Activated CD4-positive, alpha-beta T cell treated with anti-CD3 and anti-CD28 coated beads, Interleukin-2, amount 50 U/mL, for 4 hours (primary cell): ENCODE data around the gene SLC25A11.
"Not testable (repeated sequence)": the region's sequence is repeated elsewhere in the genome, so short reads cannot be mapped to it uniquely, and the experiment has no call there.

Experiments used
- DNase-seq, 2 experiments: peaks; one replicate each; pipeline ENCODE4 v3.0.0-alpha.2; 2020

The SLC25A11 gene

GRCh38 chr17:4908711-4909496 is 30.9 kb downstream of the SLC25A11 start:
- DNase-seq, result peak; percentile 69 to 70

DNA sequence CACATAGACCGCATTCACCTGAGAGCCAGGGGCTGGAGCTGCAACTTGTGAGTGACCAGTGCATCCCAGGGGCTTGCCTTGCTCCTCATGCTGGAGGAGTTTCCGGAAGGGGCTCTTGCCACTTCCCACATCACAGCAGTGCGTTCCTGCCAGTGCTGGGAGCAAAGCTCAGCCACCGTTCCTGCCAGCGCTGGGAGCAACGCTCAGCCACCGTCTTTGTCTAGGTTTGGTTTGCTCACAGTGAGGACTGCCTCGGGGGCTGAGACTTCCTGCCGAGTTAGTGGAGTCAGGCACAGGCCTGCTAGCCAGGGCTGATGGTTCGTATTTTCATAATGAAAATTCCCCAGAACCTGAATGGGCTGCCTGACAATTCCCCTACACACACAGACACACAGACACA is 31.5 kb downstream of the SLC25A11 start:
- no peak for DNase-seq

- not testable (repeated sequence) for DNase-seq
These were observed 33.2 kb downstream of the SLC25A11 start for GRCh38 chr17:4906642-4907041.

DNA sequence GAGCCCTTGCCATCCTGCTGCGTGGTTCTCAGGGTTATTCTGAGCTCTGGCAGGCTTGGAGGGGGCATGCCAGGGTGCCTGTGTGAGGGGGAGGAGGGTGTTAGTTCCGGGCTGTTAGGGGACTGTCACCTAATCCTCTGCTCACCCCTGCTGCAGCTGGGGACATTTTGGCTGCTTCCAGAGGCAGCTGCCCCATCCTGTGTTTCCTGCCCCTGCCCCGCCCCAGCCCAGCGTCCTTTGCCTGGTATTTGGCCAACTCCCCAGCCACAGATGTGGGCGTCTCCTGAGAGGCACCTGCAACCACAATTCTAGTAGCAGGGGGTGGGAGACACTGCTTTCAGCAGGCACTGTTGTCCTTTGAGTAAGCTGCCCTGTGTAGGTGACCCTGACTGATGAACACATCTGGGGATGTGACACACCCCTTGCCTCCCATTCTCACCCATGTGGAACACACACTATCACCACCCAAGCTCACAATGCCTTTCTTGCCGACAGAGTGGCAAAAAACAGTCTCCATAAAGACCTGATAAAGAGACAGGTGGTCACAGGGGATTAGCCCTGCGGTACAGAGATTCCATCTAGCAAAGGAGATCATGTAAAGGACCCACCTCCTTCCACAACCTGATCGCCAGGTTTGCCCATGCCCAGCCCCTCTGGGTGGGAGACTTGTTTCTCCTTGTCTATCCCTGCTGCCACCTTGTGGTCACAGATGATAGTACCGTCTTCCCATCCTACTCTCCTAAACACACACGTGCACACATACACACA is 36.6 kb downstream of the SLC25A11 start, which contains the start of gene CHRNE:
CHRNE (minus strand) TSS at position 48 of the 768 bp plus-strand sequence; CDS start at position 13, 35 bp downstream.
- DNase-seq, result peak; percentile 71 to 73

DNA sequence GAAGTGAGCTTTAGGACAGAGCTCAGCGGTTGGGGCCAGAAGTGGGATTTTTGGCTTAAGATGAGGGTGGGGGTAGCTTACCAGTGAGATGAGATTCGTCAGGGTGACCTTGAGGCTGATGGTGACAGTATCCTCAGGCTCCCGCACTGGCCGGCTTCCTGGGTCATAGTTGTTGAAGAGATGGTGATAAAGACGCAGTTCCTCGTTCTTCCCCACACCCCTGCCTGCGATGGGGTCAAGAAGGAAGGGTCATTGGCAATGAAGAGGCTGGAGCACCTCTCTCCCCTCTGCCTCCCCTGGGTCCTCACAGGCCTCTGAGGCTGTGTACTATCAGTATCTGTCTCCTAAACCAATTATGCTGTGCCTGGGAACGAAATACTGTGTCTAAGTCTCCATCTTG is 37.3 kb downstream of the SLC25A11 start:
- DNase-seq, result no peak

DNA sequence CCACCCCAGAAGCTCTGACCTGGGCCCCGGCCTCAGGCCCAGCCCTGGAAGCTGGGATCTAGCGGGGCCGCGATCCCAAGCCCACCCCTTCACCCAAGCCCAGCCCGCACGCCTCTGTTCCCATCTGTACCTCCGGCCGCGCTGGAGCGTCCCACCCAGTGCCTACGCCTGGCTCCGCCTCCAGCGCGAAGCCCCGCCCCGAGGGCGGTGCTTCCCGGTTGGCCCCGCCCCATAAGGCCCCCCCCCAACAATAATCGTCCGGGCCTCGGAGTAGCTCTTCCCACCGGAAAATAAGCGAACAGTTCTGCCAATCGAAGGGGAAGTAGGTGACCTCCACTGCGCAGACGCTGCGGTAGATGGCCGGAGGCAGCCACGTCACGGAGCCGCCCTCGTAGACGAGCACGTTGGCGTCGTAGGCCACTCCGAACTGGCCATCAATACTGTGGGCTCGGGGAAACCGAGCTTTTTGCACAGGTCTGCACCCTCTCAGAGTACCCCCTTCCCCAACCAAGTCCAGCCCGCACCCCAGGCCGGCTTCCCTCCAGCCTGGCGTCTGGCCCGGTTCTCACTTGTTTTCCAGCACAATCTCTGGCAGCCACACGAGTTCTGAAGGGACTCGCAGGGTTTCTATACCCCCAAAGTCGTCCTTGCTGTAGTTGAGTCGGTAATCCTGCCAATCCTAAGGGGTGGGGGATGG is 38.0 kb downstream of the SLC25A11 start:
- DNase-seq, result no peak

- DNase-seq, result no peak
These were observed 38.7 kb downstream of the SLC25A11 start for GRCh38 chr17:4901108-4901647.

GRCh38 chr17:4900231-4901107 is 39.4 kb downstream of the SLC25A11 start:
- DNase-seq, result peak; percentile 33

DNA sequence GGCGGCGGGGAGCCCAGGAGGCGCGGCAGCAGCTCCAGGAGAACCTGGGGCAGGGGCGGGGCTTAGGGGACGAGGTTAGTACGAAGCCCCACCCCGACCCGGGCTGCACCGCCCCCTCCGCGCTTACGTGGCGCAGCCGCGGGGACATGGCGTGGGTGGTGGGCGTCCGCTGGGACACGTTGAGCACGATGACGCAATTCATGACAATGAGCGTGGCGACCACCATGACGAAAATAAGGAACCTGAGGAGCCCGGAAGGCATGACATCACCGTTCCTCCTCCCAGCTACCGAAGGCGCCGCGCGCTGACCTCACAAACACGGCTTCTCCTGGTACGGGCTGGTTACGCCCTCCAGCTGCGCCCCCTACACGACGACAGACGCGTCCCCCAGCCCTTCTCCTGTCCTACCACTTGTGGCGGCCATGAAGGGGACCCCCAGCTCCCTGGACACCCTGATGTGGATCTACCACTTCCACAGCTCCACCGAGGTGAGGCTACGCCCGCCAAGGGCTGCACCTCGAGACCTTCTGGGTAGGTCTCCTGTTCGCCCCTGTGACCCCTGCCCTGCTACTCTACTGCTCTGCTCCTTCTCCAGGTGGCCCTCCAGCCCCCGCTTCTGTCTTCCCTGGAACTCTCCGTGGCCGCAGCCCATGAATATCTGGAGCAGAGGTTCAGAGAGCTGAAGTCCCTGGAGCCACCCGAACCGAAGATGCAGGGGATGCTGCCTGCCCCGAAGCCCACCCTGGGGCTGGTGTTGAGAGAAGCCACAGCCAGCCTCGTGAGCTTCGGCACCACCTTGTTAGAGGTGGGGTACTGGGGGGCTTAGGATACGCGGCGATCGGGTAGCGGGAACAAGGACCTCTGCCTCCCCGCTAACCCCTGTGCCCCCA is 40.3 kb downstream of the SLC25A11 start, which contains the start of gene C17orf107:
C17orf107 (plus strand) TSS at position 196 of the 890 bp plus-strand sequence; CDS start at position 423, 227 bp downstream.
- peak; percentile 96 for DNase-seq

DNA sequence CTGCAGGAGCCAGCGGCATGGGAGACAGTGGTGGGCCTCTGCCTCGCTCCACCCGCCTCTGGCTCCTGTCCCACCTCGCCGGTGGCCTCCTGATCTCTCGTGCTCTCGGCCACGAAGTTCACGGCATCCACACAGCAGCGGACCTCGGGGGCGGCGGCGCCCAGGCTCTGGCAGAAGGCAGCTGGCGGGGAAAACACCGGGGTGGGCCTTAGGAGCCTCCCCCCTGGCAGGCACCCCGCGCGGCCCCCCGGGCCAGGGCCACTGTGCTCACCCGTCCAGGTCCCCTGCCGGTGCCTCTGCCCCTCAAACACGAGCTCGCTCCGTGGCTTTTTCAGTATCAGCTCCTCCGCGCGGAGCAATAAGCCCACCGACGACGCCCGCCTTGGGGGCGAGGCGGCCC is 40.9 kb downstream of the SLC25A11 start:
- DNase-seq, result no peak

DNA sequence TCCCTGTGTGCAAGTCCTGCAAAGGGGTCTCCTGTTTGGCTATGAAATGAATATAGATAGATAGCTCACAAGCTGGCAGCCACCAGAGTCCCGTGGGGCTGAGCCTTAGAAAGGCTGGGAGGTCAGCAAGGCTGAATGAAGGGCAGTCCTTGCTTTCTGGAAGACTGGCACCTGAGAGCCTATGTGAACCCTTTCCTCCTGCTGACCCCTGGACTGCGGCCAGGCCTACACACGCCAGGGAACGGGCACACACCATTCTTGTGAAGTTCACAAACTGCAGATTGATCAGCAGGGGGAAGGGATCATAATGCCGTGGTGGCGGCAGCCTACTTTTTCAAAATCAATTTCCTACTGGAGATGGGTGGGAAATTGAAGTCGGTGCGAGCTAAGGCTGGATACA is 41.5 kb downstream of the SLC25A11 start:
- DNase-seq, result no peak

- no peak for DNase-seq
These were observed 42.1 kb downstream of the SLC25A11 start for GRCh38 chr17:4897785-4898184.

- no peak for DNase-seq
These were observed 42.6 kb downstream of the SLC25A11 start for GRCh38 chr17:4897198-4897687.

DNA sequence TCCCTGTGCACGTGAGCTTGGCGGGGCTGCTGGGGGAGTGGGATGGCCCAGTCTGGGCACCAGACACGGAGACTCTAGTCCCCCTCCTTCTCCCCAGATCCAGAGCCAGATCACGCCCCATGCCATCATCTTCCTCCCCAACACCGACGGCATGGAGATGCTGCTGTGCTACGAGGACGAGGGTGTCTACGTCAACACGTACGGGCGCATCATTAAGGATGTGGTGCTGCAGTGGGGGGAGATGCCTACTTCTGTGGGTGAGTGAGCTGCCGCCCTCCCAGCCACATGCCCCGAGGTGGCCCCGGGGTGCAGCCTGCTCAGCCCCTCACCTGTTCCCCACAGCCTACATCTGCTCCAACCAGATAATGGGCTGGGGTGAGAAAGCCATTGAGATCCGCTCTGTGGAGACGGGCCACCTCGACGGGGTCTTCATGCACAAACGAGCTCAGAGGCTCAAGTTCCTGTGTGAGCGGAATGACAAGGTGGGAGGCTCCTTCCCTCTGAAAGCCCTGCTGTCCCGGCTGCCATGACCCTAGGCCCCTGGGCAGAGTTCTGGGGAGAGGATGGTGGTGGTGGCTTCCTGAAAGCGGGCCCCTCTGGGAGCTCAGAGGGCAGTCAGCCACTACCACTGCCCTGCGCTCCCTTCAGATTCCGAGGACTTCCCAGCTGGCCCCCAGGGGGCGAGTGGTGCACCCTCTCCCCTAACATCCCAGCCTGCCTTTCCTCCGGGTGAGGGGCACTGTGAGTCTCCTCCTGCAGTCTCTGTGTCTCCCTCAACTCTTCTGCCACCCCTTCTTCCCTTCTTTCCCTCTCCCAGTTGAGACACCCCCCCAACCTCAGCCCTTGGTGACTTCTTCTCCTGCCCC is 43.3 kb downstream of the SLC25A11 start:
- DNase-seq, result no peak

DNA sequence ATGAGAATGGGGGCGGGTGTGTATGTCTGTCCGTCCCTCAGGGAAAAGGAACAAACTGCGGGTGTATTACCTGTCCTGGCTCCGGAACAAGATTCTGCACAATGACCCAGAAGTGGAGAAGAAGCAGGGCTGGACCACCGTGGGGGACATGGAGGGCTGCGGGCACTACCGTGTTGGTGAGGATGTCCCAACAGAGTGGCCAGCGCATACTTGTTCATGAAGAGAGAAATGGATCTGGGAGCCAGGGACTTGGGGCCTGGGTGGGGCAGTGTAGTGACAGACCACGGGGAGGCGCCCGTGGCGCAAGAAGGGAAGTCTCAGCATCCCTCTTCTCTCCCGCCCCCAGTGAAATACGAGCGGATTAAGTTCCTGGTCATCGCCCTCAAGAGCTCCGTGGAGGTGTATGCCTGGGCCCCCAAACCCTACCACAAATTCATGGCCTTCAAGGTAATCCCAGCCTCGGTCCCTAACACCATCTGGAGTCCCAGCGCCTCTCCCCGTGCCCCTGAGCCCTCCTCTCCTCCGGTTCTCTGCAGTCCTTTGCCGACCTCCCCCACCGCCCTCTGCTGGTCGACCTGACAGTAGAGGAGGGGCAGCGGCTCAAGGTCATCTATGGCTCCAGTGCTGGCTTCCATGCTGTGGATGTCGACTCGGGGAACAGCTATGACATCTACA is 44.1 kb downstream of the SLC25A11 start:
- no peak for DNase-seq

- no peak for DNase-seq
These were observed 44.7 kb downstream of the SLC25A11 start for GRCh38 chr17:4895121-4895520.

DNA sequence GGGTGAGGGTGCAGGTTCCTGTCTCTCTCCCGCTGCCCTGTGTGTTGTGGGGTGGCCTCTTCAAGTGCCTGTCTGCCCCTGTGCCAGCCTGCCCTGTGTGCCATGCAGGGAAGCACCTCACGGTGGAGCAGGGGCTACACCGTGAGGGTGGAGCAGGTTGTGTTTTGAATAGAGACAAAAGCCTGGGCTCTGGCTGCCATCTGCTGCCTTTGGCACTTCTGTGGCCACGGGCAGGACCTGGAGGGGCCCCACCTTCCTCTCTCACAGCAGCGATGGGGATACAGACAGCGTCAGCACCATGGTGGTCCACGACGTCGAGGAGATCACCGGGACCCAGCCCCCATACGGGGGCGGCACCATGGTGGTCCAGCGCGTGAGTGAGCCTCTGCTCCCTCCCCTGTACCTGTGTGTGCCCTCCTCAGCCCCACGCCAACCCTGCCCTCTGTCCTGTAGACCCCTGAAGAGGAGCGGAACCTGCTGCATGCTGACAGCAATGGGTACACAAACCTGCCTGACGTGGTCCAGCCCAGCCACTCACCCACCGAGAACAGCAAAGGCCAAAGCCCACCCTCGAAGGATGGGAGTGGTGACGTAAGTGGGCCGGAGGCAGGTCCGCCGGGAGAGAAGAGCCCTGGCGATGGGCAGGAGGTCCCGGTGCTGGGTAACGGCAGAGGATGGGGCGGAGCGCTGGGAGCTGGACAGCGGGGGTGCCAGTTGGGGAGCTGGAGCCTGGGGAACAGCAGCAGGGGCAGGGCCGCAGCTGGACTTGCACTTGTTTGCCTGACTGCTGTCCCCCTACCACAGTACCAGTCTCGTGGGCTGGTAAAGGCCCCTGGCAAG is 45.9 kb downstream of the SLC25A11 start:
- DNase-seq, result no peak

- DNase-seq, result no peak
These were observed 46.6 kb downstream of the SLC25A11 start for GRCh38 chr17:4893272-4893671.
